T-helper 1 cell treated with Interleukin-12 subunit alpha and Interleukin-12 subunit beta and Interleukin-4 antibody, amounts not matched to agents 30 μg/mL and 1 μg/mL, for 36 hours (primary cell): ENCODE data around the gene AGBL5.

Source experiments
- H3K27ac Mint-ChIP-seq: one replicate; pipeline ENCODE4 v1.8.0; 2021; ENCODE audit warnings: mild to moderate bottlenecking, mixed read lengths
- H3K27me3 Mint-ChIP-seq: one replicate; pipeline ENCODE4 v1.8.0; 2021; ENCODE audit warnings: low read depth, mixed read lengths
- H3K36me3 Mint-ChIP-seq: one replicate; pipeline ENCODE4 v1.8.0; 2021; ENCODE audit warnings: low read depth, mixed read lengths
- H3K4me1 Mint-ChIP-seq: one replicate; pipeline ENCODE4 v1.8.0; 2021; ENCODE audit warnings: low read depth, mixed read lengths
- H3K4me3 Mint-ChIP-seq: one replicate; pipeline ENCODE4 v1.8.0; 2021; ENCODE audit warnings: mild to moderate bottlenecking, moderate library complexity, mixed read lengths
- H3K9me3 Mint-ChIP-seq: one replicate; pipeline ENCODE4 v1.8.0; 2021; ENCODE audit warnings: mixed read lengths

The AGBL5 gene

GRCh38 chr2:27038012-27038411 is 13.5 kb upstream of the AGBL5 start:
- no peak overlapping the region for H3K27ac Mint-ChIP-seq
- H3K9me3 Mint-ChIP-seq, result no peaks in the 10 kb centered on the region
- H3K36me3 Mint-ChIP-seq, result peaks cover 62% of the 10 kb centered on the region
- peaks cover 22% of the 10 kb centered on the region for H3K4me1 Mint-ChIP-seq
- no peak overlapping the region for H3K4me3 Mint-ChIP-seq
- no peaks in the 10 kb centered on the region for H3K27me3 Mint-ChIP-seq

- H3K27ac Mint-ChIP-seq, result no peak overlapping the region
- H3K4me3 Mint-ChIP-seq, result no peak overlapping the region
- no peaks in the 10 kb centered on the region for H3K27me3 Mint-ChIP-seq
- H3K36me3 Mint-ChIP-seq, result peaks cover 61% of the 10 kb centered on the region
- H3K9me3 Mint-ChIP-seq, result no peaks in the 10 kb centered on the region
- H3K4me1 Mint-ChIP-seq, result peaks cover 17% of the 10 kb centered on the region
Measured at GRCh38 chr2:27038631-27039339, 12.7 kb upstream of the AGBL5 start.

GRCh38 chr2:27039426-27039825 is 12.0 kb upstream of the AGBL5 start:
- H3K36me3 Mint-ChIP-seq, result peaks cover 56% of the 10 kb centered on the region
- peaks cover 11% of the 10 kb centered on the region for H3K4me1 Mint-ChIP-seq
- no peaks in the 10 kb centered on the region for H3K9me3 Mint-ChIP-seq
- H3K4me3 Mint-ChIP-seq, result no peak overlapping the region
- H3K27me3 Mint-ChIP-seq, result no peaks in the 10 kb centered on the region
- no peak overlapping the region for H3K27ac Mint-ChIP-seq

- no peak overlapping the region for H3K27ac Mint-ChIP-seq
Measured at GRCh38 chr2:27039871-27040270, 11.6 kb upstream of the AGBL5 start.

GRCh38 chr2:27040282-27040681 is 11.2 kb upstream of the AGBL5 start:
- Mint-ChIP-seq H3K27me3 (no peaks in the 10 kb centered on the region), H3K27ac (peak overlapping the region; percentile 22), H3K9me3 (no peaks in the 10 kb centered on the region), H3K4me3 (no peak overlapping the region), H3K36me3 (peaks cover 54% of the 10 kb centered on the region), H3K4me1 (peaks cover 7% of the 10 kb centered on the region)

More at GRCh38 chr2:27039871-27040270, 11.6 kb upstream of the AGBL5 start:
- Mint-ChIP-seq H3K27me3 (no peaks in the 10 kb centered on the region), H3K4me1 (peaks cover 10% of the 10 kb centered on the region), H3K9me3 (no peaks in the 10 kb centered on the region), H3K4me3 (no peak overlapping the region), H3K36me3 (peaks cover 58% of the 10 kb centered on the region)

GRCh38 chr2:27041752-27042151 is 9.7 kb upstream of the AGBL5 start:
- Mint-ChIP-seq H3K4me3 (no peak overlapping the region), H3K27me3 (no peaks in the 10 kb centered on the region), H3K4me1 (peaks cover 4% of the 10 kb centered on the region), H3K27ac (no peak overlapping the region), H3K36me3 (peaks cover 42% of the 10 kb centered on the region), H3K9me3 (no peaks in the 10 kb centered on the region)

- Mint-ChIP-seq H3K4me3 (no peak overlapping the region), H3K27me3 (no peaks in the 10 kb centered on the region), H3K36me3 (peaks cover 38% of the 10 kb centered on the region), H3K27ac (no peak overlapping the region), H3K4me1 (peaks cover 3% of the 10 kb centered on the region), H3K9me3 (no peaks in the 10 kb centered on the region)
Measured at GRCh38 chr2:27042159-27042661, 9.3 kb upstream of the AGBL5 start.

GRCh38 chr2:27042985-27043634 is 8.4 kb upstream of the AGBL5 start:
- H3K9me3 Mint-ChIP-seq, result no peaks in the 10 kb centered on the region
- no peaks in the 10 kb centered on the region for H3K27me3 Mint-ChIP-seq
- H3K4me3 Mint-ChIP-seq, result no peak overlapping the region
- no peak overlapping the region for H3K27ac Mint-ChIP-seq
- H3K36me3 Mint-ChIP-seq, result peaks cover 32% of the 10 kb centered on the region
- peaks cover 7% of the 10 kb centered on the region for H3K4me1 Mint-ChIP-seq

GRCh38 chr2:27049422-27050280 is 1.8 kb upstream of the AGBL5 start:
- H3K9me3 Mint-ChIP-seq, result peaks cover 3% of the 10 kb centered on the region
- H3K27ac Mint-ChIP-seq, result peak overlapping the region; percentile 99
- peaks cover 11% of the 10 kb centered on the region for H3K27me3 Mint-ChIP-seq
- H3K4me1 Mint-ChIP-seq, result peaks cover 25% of the 10 kb centered on the region
- H3K36me3 Mint-ChIP-seq, result peaks cover 16% of the 10 kb centered on the region
- peak overlapping the region; percentile 88 for H3K4me3 Mint-ChIP-seq

GRCh38 chr2:27050281-27050995 is 1.0 kb upstream of the AGBL5 start:
- Mint-ChIP-seq H3K36me3 (peaks cover 20% of the 10 kb centered on the region), H3K4me1 (peaks cover 25% of the 10 kb centered on the region), H3K27ac (peak overlapping the region; percentile 99), H3K9me3 (peaks cover 3% of the 10 kb centered on the region), H3K4me3 (peak overlapping the region; percentile 88), H3K27me3 (peaks cover 11% of the 10 kb centered on the region)

GRCh38 chr2:27051902-27052645 is 606 bp downstream of the AGBL5 start:
- peaks cover 26% of the 10 kb centered on the region for H3K4me1 Mint-ChIP-seq
- peak overlapping the region; percentile 74 for H3K27ac Mint-ChIP-seq
- peaks cover 3% of the 10 kb centered on the region for H3K9me3 Mint-ChIP-seq
- peaks cover 11% of the 10 kb centered on the region for H3K27me3 Mint-ChIP-seq
- H3K36me3 Mint-ChIP-seq, result peaks cover 25% of the 10 kb centered on the region
- H3K4me3 Mint-ChIP-seq, result peak overlapping the region; percentile 88

GRCh38 chr2:27053321-27053720 is 1.9 kb downstream of the AGBL5 start:
- Mint-ChIP-seq H3K27ac (no peak overlapping the region), H3K4me3 (peak overlapping the region; percentile 28), H3K4me1 (peaks cover 20% of the 10 kb centered on the region), H3K9me3 (peaks cover 3% of the 10 kb centered on the region), H3K27me3 (peaks cover 11% of the 10 kb centered on the region), H3K36me3 (peaks cover 22% of the 10 kb centered on the region)

- Mint-ChIP-seq H3K36me3 (peaks cover 22% of the 10 kb centered on the region), H3K9me3 (peaks cover 3% of the 10 kb centered on the region), H3K27ac (no peak overlapping the region), H3K4me3 (peak overlapping the region; percentile 2), H3K27me3 (peaks cover 11% of the 10 kb centered on the region), H3K4me1 (peaks cover 20% of the 10 kb centered on the region)
Measured at GRCh38 chr2:27053776-27054175, 2.3 kb downstream of the AGBL5 start.
